ENCODE results near the gene PITX3. TPM values are rescaled to one million over a fixed set of nuclear protein-coding genes. Genes with fewer than 3 reads are reported as not detected.
A peak's percentile ranks its signal among the peaks of the same experiment; 100 is the strongest.

PITX3 gene
- total and polyA plus RNA-seq, 2 experiments from 2014 or later: 0.34 TPM; not detected in 1

DNA sequence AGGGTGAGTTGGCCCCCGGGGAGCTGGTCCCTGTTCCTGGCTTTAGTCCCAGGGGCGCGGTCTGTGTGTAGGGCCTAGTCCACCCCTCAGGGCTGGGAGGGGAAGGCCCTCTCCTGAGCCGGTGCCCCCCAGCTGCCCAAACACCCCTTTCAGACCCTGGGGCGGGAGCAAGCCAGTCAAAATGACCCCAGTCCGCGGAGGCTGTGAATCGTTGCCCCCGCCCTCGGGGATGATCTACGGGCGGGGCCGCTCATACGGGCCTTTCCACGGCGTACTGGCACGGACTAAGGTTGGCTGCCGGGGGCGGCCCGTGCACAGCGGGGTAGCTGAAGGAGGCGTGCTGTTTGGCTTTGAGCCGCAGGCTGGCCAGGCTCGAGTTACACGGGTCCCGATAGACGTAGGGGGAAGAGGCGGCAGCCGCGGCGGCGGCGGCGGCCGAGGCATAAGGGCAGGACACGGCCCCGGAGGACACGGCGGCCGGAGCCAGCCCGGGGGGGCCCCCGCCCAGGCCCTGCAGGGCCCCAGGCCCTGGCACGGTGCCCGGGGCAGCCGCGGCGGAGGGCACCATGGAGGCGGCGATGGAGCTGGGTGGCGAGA, 10.9 kb downstream of the PITX3 start (continued):
- no peak for TF ChIP-seq ETS1 (IDR thresholded peaks at IDR 0.05)

- Mint-ChIP-seq H3K36me3 (ENCODE audit: low read depth) (no peaks in the 10 kb centered on the region), H3K9me3 (peaks cover 2% of the 10 kb centered on the region; the same call in 1 of the 3 replicates), H3K4me3 (peak overlapping the region; percentile 70), H3K27me3 (ENCODE audit: insufficient read depth, low read depth, poor library complexity) (peaks cover 91% of the 10 kb centered on the region), H3K4me1 (peaks cover 12% of the 10 kb centered on the region; the same call in 2 of the 3 replicates), H3K27ac (no peak overlapping the region)
- peak; percentile 32 for ATAC-seq
- H3K27me3 ChIP-seq (ENCODE audit: insufficient read depth): peaks cover 97% of the 10 kb centered on the region
- 0 out of 2 replicates have a peak, but pooled peaks cover 10% of the 10 kb centered on the region for H4K20me1 ChIP-seq (replicated peaks; ENCODE audit: insufficient read depth)
- no peaks in the 10 kb centered on the region for H3K9me2 ChIP-seq (ENCODE audit: insufficient read depth)
- H3K36me3 ChIP-seq (ENCODE audit: insufficient read depth): no peaks in the 10 kb centered on the region
- peaks cover 5% of the 10 kb centered on the region for H3F3A ChIP-seq (replicated peaks; ENCODE audit: low read depth)
- H2AFZ ChIP-seq: peak overlapping the region; percentile 95
- TF ChIP-seq JUNB (IDR thresholded peaks at IDR 0.05; ENCODE audit: unreplicated experiment): no peak
- TF ChIP-seq, protein P1, sequence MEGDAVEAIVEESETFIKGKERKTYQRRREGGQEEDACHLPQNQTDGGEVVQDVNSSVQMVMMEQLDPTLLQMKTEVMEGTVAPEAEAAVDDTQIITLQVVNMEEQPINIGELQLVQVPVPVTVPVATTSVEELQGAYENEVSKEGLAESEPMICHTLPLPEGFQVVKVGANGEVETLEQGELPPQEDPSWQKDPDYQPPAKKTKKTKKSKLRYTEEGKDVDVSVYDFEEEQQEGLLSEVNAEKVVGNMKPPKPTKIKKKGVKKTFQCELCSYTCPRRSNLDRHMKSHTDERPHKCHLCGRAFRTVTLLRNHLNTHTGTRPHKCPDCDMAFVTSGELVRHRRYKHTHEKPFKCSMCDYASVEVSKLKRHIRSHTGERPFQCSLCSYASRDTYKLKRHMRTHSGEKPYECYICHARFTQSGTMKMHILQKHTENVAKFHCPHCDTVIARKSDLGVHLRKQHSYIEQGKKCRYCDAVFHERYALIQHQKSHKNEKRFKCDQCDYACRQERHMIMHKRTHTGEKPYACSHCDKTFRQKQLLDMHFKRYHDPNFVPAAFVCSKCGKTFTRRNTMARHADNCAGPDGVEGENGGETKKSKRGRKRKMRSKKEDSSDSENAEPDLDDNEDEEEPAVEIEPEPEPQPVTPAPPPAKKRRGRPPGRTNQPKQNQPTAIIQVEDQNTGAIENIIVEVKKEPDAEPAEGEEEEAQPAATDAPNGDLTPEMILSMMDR (conservative IDR thresholded peaks at IDR 0.05; ENCODE audit: low read depth in 2 of 2): peak; percentile 91 to 98
- TF ChIP-seq EZH2 (IDR thresholded peaks at IDR 0.05; ENCODE audit: low read depth, unreplicated experiment): peak; percentile 51
- TF ChIP-seq, protein P2, sequence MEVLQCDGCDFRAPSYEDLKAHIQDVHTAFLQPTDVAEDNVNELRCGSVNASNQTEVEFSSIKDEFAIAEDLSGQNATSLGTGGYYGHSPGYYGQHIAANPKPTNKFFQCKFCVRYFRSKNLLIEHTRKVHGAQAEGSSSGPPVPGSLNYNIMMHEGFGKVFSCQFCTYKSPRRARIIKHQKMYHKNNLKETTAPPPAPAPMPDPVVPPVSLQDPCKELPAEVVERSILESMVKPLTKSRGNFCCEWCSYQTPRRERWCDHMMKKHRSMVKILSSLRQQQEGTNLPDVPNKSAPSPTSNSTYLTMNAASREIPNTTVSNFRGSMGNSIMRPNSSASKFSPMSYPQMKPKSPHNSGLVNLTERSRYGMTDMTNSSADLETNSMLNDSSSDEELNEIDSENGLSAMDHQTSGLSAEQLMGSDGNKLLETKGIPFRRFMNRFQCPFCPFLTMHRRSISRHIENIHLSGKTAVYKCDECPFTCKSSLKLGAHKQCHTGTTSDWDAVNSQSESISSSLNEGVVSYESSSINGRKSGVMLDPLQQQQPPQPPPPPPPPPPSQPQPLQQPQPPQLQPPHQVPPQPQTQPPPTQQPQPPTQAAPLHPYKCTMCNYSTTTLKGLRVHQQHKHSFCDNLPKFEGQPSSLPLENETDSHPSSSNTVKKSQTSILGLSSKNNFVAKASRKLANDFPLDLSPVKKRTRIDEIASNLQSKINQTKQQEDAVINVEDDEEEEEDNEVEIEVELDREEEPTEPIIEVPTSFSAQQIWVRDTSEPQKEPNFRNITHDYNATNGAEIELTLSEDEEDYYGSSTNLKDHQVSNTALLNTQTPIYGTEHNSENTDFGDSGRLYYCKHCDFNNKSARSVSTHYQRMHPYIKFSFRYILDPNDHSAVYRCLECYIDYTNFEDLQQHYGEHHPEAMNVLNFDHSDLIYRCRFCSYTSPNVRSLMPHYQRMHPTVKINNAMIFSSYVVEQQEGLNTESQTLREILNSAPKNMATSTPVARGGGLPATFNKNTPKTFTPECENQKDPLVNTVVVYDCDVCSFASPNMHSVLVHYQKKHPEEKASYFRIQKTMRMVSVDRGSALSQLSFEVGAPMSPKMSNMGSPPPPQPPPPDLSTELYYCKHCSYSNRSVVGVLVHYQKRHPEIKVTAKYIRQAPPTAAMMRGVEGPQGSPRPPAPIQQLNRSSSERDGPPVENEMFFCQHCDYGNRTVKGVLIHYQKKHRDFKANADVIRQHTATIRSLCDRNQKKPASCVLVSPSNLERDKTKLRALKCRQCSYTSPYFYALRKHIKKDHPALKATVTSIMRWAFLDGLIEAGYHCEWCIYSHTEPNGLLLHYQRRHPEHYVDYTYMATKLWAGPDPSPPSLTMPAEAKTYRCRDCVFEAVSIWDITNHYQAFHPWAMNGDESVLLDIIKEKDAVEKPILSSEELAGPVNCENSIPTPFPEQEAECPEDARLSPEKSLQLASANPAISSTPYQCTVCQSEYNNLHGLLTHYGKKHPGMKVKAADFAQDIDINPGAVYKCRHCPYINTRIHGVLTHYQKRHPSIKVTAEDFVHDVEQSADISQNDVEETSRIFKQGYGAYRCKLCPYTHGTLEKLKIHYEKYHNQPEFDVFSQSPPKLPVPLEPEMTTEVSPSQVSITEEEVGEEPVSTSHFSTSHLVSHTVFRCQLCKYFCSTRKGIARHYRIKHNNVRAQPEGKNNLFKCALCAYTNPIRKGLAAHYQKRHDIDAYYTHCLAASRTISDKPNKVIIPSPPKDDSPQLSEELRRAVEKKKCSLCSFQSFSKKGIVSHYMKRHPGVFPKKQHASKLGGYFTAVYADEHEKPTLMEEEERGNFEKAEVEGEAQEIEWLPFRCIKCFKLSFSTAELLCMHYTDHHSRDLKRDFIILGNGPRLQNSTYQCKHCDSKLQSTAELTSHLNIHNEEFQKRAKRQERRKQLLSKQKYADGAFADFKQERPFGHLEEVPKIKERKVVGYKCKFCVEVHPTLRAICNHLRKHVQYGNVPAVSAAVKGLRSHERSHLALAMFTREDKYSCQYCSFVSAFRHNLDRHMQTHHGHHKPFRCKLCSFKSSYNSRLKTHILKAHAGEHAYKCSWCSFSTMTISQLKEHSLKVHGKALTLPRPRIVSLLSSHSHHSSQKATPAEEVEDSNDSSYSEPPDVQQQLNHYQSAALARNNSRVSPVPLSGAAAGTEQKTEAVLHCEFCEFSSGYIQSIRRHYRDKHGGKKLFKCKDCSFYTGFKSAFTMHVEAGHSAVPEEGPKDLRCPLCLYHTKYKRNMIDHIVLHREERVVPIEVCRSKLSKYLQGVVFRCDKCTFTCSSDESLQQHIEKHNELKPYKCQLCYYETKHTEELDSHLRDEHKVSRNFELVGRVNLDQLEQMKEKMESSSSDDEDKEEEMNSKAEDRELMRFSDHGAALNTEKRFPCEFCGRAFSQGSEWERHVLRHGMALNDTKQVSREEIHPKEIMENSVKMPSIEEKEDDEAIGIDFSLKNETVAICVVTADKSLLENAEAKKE (CRISPR knock-in tag; IDR thresholded peaks at IDR 0.05): no peak
- TF ChIP-seq ZNF114 (CRISPR knock-in tag; IDR thresholded peaks at IDR 0.05): no peak
- no peak for TF ChIP-seq POLR2AphosphoS5 (IDR thresholded peaks at IDR 0.05; ENCODE audit: low read depth)
- no peak for TF ChIP-seq EZH2phosphoT487 (IDR thresholded peaks at IDR 0.05; ENCODE audit: unreplicated experiment)
- TF ChIP-seq, protein P3, sequence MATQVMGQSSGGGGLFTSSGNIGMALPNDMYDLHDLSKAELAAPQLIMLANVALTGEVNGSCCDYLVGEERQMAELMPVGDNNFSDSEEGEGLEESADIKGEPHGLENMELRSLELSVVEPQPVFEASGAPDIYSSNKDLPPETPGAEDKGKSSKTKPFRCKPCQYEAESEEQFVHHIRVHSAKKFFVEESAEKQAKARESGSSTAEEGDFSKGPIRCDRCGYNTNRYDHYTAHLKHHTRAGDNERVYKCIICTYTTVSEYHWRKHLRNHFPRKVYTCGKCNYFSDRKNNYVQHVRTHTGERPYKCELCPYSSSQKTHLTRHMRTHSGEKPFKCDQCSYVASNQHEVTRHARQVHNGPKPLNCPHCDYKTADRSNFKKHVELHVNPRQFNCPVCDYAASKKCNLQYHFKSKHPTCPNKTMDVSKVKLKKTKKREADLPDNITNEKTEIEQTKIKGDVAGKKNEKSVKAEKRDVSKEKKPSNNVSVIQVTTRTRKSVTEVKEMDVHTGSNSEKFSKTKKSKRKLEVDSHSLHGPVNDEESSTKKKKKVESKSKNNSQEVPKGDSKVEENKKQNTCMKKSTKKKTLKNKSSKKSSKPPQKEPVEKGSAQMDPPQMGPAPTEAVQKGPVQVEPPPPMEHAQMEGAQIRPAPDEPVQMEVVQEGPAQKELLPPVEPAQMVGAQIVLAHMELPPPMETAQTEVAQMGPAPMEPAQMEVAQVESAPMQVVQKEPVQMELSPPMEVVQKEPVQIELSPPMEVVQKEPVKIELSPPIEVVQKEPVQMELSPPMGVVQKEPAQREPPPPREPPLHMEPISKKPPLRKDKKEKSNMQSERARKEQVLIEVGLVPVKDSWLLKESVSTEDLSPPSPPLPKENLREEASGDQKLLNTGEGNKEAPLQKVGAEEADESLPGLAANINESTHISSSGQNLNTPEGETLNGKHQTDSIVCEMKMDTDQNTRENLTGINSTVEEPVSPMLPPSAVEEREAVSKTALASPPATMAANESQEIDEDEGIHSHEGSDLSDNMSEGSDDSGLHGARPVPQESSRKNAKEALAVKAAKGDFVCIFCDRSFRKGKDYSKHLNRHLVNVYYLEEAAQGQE (IDR thresholded peaks at IDR 0.05; ENCODE audit: unreplicated experiment): no peak
- TF ChIP-seq CREB1 (CRISPR knock-in tag; IDR thresholded peaks at IDR 0.05; ENCODE audit: low read depth): no peak
- peak; percentile 92 for DNase-seq (ENCODE audit: low spot score)
- peak overlapping the region; percentile 72 for H3K4me3 ChIP-seq
- H3K79me2 ChIP-seq (replicated peaks; ENCODE audit: insufficient read depth): no peaks in the 10 kb centered on the region
- H3K27ac ChIP-seq (ENCODE audit: low read depth): no peak overlapping the region
- H3K4me1 ChIP-seq (ENCODE audit: insufficient read depth): peaks cover 4% of the 10 kb centered on the region; the same call in 1 of the 2 replicates
- H3K4me2 ChIP-seq: peak overlapping the region; percentile 90
Measured at GRCh38 chr10:102229810-102230263, 11.5 kb downstream of the PITX3 start.
